Activated CD4-positive, CD25-positive, alpha-beta regulatory T cell (primary cell): ENCODE results near the gene ALDH8A1.

ENCODE experiments used
- DNase-seq, 4 experiments: peaks; one replicate each; lab custom pipeline; 2025; lab: John Stamatoyannopoulos, UW

The ALDH8A1 gene

GRCh38 chr6:134951494-134952263, 1.8 kb upstream of the ALDH8A1 start:
- no peak for DNase-seq

- DNase-seq = no peak
Observed at GRCh38 chr6:134950482-134950881, 581 bp upstream of the ALDH8A1 start.

GRCh38 chr6:134948691-134949090, 1.2 kb downstream of the ALDH8A1 start:
- DNase-seq = no peak

DNA sequence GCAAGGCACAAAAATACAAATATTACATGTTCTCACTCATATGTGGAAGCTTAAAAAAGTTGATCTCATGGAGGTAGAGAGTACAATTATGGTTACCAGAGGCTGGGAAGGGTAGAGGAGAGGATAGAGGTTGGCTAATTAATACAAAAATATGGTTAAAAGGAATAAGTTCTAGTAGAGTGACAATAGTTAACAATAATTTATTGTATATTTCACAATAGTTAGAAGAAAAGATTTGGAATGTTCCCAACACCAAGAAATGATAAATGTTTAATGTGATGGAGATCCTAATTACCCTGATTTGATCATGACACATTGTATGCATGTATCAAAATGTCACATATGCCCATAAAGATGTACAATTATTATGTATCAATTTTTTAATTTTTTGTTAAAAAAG, 1.8 kb downstream of the ALDH8A1 start:
- DNase-seq = no peak

GRCh38 chr6:134945045-134945444, 4.9 kb downstream of the ALDH8A1 start:
- DNase-seq = no peak

- no peak for DNase-seq
Observed at GRCh38 chr6:134943522-134944111, 6.3 kb downstream of the ALDH8A1 start.

- peak in 1 of 4 experiments; percentile 29 for DNase-seq
Observed at GRCh38 chr6:134938896-134939295, 11.0 kb downstream of the ALDH8A1 start.

- DNase-seq = no peak
Observed at GRCh38 chr6:134937426-134937825, 12.5 kb downstream of the ALDH8A1 start.

DNA sequence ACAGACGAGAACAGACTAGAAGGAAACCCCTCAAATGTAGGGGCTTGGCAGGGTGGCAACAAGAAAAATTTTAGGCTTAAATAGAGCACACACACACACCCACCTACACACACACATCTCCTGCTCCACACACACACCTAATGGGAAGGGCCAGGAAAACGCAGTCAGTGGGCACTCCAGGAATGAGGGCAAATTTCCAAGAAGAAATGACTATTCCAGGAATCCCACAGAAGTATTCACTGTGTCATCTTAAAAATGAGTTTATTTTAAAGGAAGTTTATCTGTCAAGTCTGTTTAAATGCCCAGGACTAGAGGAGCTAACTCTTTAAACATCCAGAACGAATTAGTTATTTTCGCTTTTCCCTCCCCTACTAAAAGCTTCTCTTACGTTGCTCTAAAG, 13.0 kb downstream of the ALDH8A1 start:
- DNase-seq = no peak

DNA sequence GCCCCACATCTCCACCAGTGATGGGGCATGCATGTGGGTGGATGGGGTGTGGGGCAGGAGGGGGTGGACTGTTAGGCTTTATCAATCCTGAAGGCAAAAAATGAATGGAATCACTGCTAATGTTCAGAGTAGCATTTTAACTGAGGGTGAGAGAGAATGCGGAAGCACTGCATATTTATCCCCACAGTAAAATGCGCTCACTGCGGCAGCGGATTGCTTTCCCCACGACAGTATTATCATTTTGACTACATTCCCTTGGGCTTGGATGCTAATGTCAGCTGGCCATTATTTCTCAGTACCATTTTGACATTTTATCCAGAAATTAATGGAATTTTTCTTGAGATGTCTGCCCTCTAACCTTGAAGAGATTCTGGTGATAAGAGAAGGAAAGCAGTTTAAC, 13.4 kb downstream of the ALDH8A1 start:
- DNase-seq = no peak

DNA sequence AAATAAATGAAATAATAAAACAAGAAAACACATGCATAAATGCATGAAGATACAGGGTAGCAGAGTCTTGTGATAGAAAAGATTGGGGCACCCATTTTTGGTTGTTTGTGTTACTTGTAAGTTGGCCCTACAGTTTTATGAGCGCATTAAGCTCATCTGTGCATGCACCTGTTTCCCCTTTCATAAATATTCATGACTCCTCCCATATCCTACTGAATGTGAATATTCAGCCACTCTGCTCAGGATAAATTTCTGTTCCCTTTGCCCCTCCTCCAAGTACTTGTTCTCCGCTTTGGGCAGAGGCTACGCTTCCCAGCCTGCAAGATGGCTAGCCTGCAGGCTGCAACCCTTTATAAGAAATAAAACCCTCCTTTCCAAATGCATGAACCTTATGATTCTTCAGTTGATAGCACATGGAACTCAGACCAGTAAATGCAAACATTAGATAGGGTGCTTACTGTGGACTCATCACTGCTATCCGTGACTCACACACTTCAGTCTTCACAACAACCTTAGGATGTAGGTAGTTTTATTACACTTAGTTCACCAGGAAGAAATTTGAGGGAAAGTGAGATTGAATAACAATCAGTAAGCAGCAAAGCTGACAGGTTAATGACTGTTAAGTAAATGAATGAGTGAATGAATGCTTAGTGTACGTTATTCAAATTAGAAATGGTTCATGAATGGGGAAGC, 15.0 kb downstream of the ALDH8A1 start:
- DNase-seq = no peak

DNA sequence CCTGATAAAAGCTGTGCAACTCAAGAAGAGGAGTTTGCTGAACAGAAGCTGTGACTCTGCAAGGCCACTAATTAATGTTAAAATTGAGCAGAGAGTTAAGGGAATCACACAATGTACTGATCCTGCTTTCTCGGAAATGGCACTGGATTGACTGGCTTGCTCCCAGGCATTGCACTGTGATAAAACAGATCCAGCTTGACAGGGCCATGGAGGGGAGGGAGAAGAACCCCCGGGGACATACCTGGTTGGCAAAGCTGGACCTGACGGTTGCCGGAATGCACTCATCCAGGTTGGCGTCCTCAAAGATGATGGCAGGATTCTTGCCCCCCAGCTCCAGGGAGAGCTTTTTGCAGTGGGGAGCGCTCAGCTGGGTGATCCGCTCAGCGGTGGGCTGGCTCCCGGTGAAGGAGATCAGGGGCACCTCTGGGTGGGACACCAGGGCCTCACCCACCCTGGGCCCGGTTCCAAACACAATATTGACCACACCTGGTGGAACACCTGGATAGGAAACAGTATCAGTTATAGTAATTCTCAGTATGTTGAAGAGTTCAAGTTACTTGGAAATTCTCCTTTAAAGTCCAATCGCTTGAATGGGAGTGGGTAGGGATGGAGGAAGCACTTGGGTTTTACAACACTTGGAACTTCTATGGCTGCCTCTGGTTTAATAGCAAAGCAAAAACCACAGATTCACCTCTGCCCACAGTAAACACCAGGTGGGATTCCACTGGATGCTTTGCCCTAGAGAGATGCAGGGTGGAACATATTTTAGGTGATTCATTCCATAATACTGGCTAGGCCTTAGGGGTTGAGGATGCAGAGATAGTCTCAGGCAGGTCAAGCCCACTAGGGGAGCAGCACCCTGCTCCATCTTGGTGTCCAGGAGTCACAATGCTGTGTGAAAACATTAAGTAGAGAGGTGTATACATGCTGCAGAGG, 17.1 kb downstream of the ALDH8A1 start:
- no peak for DNase-seq

DNA sequence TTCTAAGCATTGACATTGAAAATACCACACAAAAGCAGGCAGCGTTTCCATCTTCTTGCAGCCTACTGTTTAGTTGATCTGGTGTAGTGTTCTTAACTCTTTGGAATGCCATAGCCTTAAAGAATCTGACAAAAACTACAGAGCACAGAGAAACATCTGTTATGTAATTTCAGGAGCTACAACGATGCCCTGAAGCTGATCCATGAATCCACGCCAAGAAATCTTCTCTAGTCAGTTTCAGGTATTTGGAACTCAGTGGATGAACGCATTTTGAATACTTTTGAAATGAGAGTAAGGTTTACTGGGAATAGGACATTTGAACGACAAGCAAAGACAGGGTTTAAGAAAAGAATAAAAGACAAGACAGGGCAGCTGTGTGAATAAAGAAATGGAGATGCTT, 17.8 kb downstream of the ALDH8A1 start:
- no peak for DNase-seq

- no peak for DNase-seq
Observed at GRCh38 chr6:134930463-134930862, 19.4 kb downstream of the ALDH8A1 start.

- DNase-seq = no peak
Observed at GRCh38 chr6:134928151-134928900, 21.6 kb downstream of the ALDH8A1 start.

GRCh38 chr6:134925800-134926199, 24.1 kb downstream of the ALDH8A1 start:
- DNase-seq = no peak

DNA sequence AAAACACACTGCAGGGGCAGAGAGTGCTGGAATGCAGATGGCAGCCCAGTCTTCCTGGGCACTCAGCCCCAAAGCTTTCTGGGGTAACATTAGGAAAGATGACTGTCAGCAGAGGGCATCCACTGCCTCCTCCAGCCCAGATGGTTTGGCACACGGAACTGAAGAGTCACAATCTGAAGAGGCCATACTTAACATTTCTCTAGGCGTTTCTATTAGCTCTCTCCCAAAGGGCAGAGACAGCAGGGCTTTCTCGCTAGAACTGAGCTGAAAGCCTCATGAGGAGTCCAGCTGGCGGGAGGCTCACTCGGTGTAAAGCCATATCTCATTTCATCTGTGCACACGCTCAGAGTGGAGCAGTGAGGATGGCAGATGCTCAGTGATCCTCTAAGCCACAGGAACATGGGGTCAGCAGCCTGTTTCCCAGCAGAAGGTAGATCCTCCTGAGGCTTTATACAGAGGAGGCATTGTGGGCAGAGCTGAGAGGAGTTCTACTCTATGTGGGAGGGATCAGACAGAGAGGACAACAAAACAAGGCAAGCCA, 28.1 kb downstream of the ALDH8A1 start:
- no peak for DNase-seq

GRCh38 chr6:134921276-134921675, 28.6 kb downstream of the ALDH8A1 start:
- DNase-seq = no peak

- DNase-seq = no peak
Observed at GRCh38 chr6:134920422-134920821, 29.5 kb downstream of the ALDH8A1 start.

- no peak for DNase-seq
Observed at GRCh38 chr6:134918418-134918961, 31.4 kb downstream of the ALDH8A1 start.

DNA sequence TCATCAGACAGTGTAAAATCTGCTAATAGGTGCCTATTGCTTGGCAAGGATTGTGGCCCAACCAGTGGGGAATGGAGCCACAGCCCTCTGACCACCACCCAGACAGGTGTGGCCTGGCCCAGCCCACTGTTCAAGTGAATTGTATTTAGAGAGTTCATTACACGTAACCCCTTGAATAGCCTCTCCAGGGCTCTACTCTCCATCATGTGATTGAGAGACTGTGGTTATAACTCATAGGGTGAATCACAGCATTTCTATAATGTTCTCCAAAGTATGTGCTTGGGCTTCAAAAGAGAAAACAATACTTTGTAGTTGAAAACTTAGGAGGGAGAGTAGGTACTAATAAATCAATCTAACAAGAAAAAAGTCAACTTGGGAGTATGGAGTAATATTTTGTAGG, 38.4 kb downstream of the ALDH8A1 start:
- DNase-seq = no peak
